ENCODE measurements around the gene E2F4. TPM values are rescaled to one million over a fixed set of nuclear protein-coding genes. Genes with fewer than 3 reads are reported as not detected.

The E2F4 gene
- total and polyA plus RNA-seq, 2 experiments from 2014 or later, result 67.0 to 135 TPM

- peaks cover 16% of the 10 kb centered on the region for H3K4me1 ChIP-seq (ENCODE audit: insufficient read depth)
- ATAC-seq, result no peak
- H2AFZ ChIP-seq, result no peak overlapping the region
- Mint-ChIP-seq H3K4me3 (peak overlapping the region; percentile 10; the same call in 1 of the 3 replicates), H3K27me3 (ENCODE audit: insufficient read depth, low read depth, poor library complexity) (peaks cover 18% of the 10 kb centered on the region), H3K27ac (no peak overlapping the region), H3K36me3 (ENCODE audit: low read depth) (peaks cover 52% of the 10 kb centered on the region), H3K9me3 (no peaks in the 10 kb centered on the region), H3K4me1 (peaks cover 24% of the 10 kb centered on the region)
- H3K36me3 ChIP-seq (ENCODE audit: insufficient read depth), result peaks cover 20% of the 10 kb centered on the region; the same call in 1 of the 2 replicates
- H3K9me2 ChIP-seq (ENCODE audit: insufficient read depth), result no peaks in the 10 kb centered on the region
- H4K20me1 ChIP-seq (replicated peaks; ENCODE audit: insufficient read depth), result peaks cover 22% of the 10 kb centered on the region
- no peak overlapping the region for H3K4me2 ChIP-seq
- H3K4me3 ChIP-seq, result no peak overlapping the region
- peaks cover 21% of the 10 kb centered on the region for H3K79me2 ChIP-seq (replicated peaks; ENCODE audit: insufficient read depth)
- H3K27ac ChIP-seq (ENCODE audit: low read depth), result no peak overlapping the region
- TF ChIP-seq STAT1 (IDR thresholded peaks at IDR 0.05; ENCODE audit: unreplicated experiment) (no peak), ZNF462 (CRISPR knock-in tag; IDR thresholded peaks at IDR 0.05) (no peak), ETS1 (IDR thresholded peaks at IDR 0.05) (no peak), CTCF (conservative IDR thresholded peaks at IDR 0.05; ENCODE audit: low read depth in 2 of 2) (no peak), ZNF114 (CRISPR knock-in tag; IDR thresholded peaks at IDR 0.05) (no peak), POLR2AphosphoS5 (IDR thresholded peaks at IDR 0.05; ENCODE audit: low read depth) (no peak), CREB1 (CRISPR knock-in tag; IDR thresholded peaks at IDR 0.05; ENCODE audit: low read depth) (no peak), ZNF331 (CRISPR knock-in tag; IDR thresholded peaks at IDR 0.05; ENCODE audit: low read depth) (no peak), JUNB (IDR thresholded peaks at IDR 0.05; ENCODE audit: unreplicated experiment) (no peak), NANOG (IDR thresholded peaks at IDR 0.05; ENCODE audit: borderline replicate concordance) (no peak), EZH2phosphoT487 (IDR thresholded peaks at IDR 0.05; ENCODE audit: unreplicated experiment) (no peak), EZH2 (IDR thresholded peaks at IDR 0.05; ENCODE audit: low read depth, unreplicated experiment) (no peak), REST (IDR thresholded peaks at IDR 0.05; ENCODE audit: unreplicated experiment) (no peak)
- DNase-seq (ENCODE audit: low spot score), result no peak
- peaks cover 23% of the 10 kb centered on the region; the same call in 1 of the 2 replicates for H3F3A ChIP-seq (replicated peaks; ENCODE audit: low read depth)
- no peaks in the 10 kb centered on the region for H3K27me3 ChIP-seq (ENCODE audit: insufficient read depth)
Measured at GRCh38 chr16:67195676-67196075, 3.7 kb downstream of the E2F4 start.
